Measurements from ENCODE around the gene FAM89B.

The FAM89B gene

GRCh38 chr11:65559951-65560537 is 12.3 kb upstream of the FAM89B start:
- H3F3A ChIP-seq (ENCODE audit: insufficient read depth, low read length) = peaks cover 15% of the 10 kb centered on the region; the same call in 1 of the 2 replicates
- TF ChIP-seq EZH2phosphoT487 (IDR thresholded peaks at IDR 0.05; ENCODE audit: low read length) (no peak), CTCF (IDR thresholded peaks at IDR 0.05; ENCODE audit: low read length) (no peak), EZH2 (optimal IDR thresholded peaks at IDR 0.05; ENCODE audit: low read depth, low read length) (no peak)
- DNase-seq = no peak
- H3K9ac ChIP-seq (ENCODE audit: low read length) = no peak overlapping the region
- no peaks in the 10 kb centered on the region for H3K36me3 ChIP-seq (replicated peaks; ENCODE audit: insufficient read depth, low read length)
- no peak overlapping the region for H3K4me3 ChIP-seq (ENCODE audit: low read length)
- no peaks in the 10 kb centered on the region for H3K9me2 ChIP-seq (replicated peaks; ENCODE audit: insufficient read depth, low read length)
- H3K79me2 ChIP-seq (ENCODE audit: low read length) = no peaks in the 10 kb centered on the region
- H3K27ac ChIP-seq (ENCODE audit: low read length) = no peak overlapping the region
- no peaks in the 10 kb centered on the region for H3K9me3 ChIP-seq (replicated peaks; ENCODE audit: insufficient read depth, low read length)
- no peaks in the 10 kb centered on the region for H4K20me1 ChIP-seq (ENCODE audit: insufficient read depth, low read length)
- no peak overlapping the region for H3K4me2 ChIP-seq (ENCODE audit: low read depth, low read length)
- H3K4me1 ChIP-seq (ENCODE audit: low read length) = 0 out of 2 replicates have a peak, but pooled peaks cover 5% of the 10 kb centered on the region
- no peaks in the 10 kb centered on the region for H3K27me3 ChIP-seq (replicated peaks; ENCODE audit: insufficient read depth, low read length)
- H2AFZ ChIP-seq (ENCODE audit: low read length) = no peak overlapping the region

GRCh38 chr11:65560555-65561418 is 11.6 kb upstream of the FAM89B start:
- Histone ChIP-seq H3K27ac (ENCODE audit: low read length) (no peak overlapping the region), H3K27me3 (replicated peaks; ENCODE audit: insufficient read depth, low read length) (no peaks in the 10 kb centered on the region), H3K79me2 (ENCODE audit: low read length) (no peaks in the 10 kb centered on the region), H3K36me3 (replicated peaks; ENCODE audit: insufficient read depth, low read length) (no peaks in the 10 kb centered on the region), H3K4me2 (ENCODE audit: low read depth, low read length) (no peak overlapping the region), H3K9ac (ENCODE audit: low read length) (no peak overlapping the region), H3K4me1 (ENCODE audit: low read length) (0 out of 2 replicates have a peak, but pooled peaks cover 5% of the 10 kb centered on the region), H3K9me3 (replicated peaks; ENCODE audit: insufficient read depth, low read length) (no peaks in the 10 kb centered on the region), H3K9me2 (replicated peaks; ENCODE audit: insufficient read depth, low read length) (no peaks in the 10 kb centered on the region), H3K4me3 (ENCODE audit: low read length) (no peak overlapping the region), H2AFZ (ENCODE audit: low read length) (no peak overlapping the region), H3F3A (ENCODE audit: insufficient read depth, low read length) (peaks cover 15% of the 10 kb centered on the region; the same call in 1 of the 2 replicates), H4K20me1 (ENCODE audit: insufficient read depth, low read length) (no peaks in the 10 kb centered on the region)
- TF ChIP-seq CTCF (IDR thresholded peaks at IDR 0.05; ENCODE audit: low read length) = no peak
- no peak for TF ChIP-seq EZH2phosphoT487 (IDR thresholded peaks at IDR 0.05; ENCODE audit: low read length)
- no peak for DNase-seq

- H3K9me3 ChIP-seq (replicated peaks; ENCODE audit: insufficient read depth, low read length) = no peaks in the 10 kb centered on the region
- H3K4me1 ChIP-seq (ENCODE audit: low read length) = 0 out of 2 replicates have a peak, but pooled peaks cover 5% of the 10 kb centered on the region
- H3K4me2 ChIP-seq (ENCODE audit: low read depth, low read length) = no peak overlapping the region
- H3K79me2 ChIP-seq (ENCODE audit: low read length) = peaks cover 3% of the 10 kb centered on the region; the same call in 1 of the 2 replicates
- H3K9ac ChIP-seq (ENCODE audit: low read length) = no peak overlapping the region
- no peaks in the 10 kb centered on the region for H3K9me2 ChIP-seq (replicated peaks; ENCODE audit: insufficient read depth, low read length)
- TF ChIP-seq CTCF (IDR thresholded peaks at IDR 0.05; ENCODE audit: low read length) = no peak
- TF ChIP-seq EZH2 (optimal IDR thresholded peaks at IDR 0.05; ENCODE audit: low read depth, low read length) = no peak
- no peak for TF ChIP-seq EZH2phosphoT487 (IDR thresholded peaks at IDR 0.05; ENCODE audit: low read length)
- no peaks in the 10 kb centered on the region for H3K36me3 ChIP-seq (replicated peaks; ENCODE audit: insufficient read depth, low read length)
- peaks cover 14% of the 10 kb centered on the region; the same call in 1 of the 2 replicates for H3F3A ChIP-seq (ENCODE audit: insufficient read depth, low read length)
- H3K4me3 ChIP-seq (ENCODE audit: low read length) = no peak overlapping the region
- DNase-seq = no peak
- H2AFZ ChIP-seq (ENCODE audit: low read length) = no peak overlapping the region
- no peaks in the 10 kb centered on the region for H3K27me3 ChIP-seq (replicated peaks; ENCODE audit: insufficient read depth, low read length)
- no peak overlapping the region for H3K27ac ChIP-seq (ENCODE audit: low read length)
- no peaks in the 10 kb centered on the region for H4K20me1 ChIP-seq (ENCODE audit: insufficient read depth, low read length)
These were observed 10.3 kb upstream of the FAM89B start for GRCh38 chr11:65562020-65562419.

All from MM.1S (cell line).